ENCODE results near the gene LRSAM1. TPM values are rescaled to one million over a fixed set of nuclear protein-coding genes. Genes with fewer than 3 reads are reported as not detected.
"Not testable (repeated sequence)": the region's sequence is repeated elsewhere in the genome, so short reads cannot be mapped to it uniquely, and the experiment has no call there.

Gene LRSAM1
- total RNA-seq, 1 experiment from 2014 or later, result 7.1 TPM

GRCh38 chr9:127457191-127457878 lies 6.0 kb downstream of the LRSAM1 start:
- DNase-seq (ENCODE audit: low read depth), result no peak

GRCh38 chr9:127458921-127459320 lies 7.6 kb downstream of the LRSAM1 start:
- no peak for DNase-seq (ENCODE audit: low read depth)

DNA sequence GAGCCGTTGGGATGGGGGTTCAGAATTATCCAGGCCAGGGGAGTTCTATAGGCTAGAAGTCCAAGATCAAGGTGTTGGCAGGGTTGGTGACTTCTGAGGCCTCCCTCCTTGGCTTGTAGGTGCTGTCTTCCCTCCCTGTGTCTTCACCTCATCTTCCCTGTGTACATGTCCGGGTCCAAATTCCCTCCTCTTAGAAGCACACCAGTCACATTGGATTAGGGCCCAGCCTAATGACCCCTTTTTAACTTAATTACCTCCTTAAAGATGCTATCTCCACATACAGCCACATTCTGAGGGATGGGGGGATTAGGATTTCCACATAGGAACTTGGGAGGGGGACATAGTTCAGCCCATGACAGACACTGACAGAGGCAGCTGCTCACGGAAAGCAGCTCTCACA lies 12.1 kb downstream of the LRSAM1 start:
- no peak for DNase-seq (ENCODE audit: low read depth)

DNA sequence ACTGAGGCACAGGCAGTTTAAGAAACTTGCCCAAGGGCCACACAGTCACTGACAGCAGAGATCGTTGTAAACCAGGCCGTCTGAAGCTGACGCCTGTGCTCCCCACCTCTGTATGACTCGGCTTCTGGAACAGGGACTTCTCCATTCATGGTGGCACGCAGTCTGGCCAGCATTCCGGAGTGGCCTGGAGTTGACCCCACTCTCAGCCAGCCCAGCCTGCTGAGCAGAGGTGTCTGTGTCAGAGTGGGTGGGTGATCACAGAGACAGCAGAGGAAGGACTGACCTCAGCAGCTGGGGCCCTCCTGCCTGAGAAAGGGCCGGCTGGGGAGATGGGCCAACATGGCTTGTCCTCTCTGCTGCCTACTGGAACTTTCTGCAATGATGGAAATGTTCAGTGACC lies 12.6 kb downstream of the LRSAM1 start:
- no peak for DNase-seq (ENCODE audit: low read depth)

DNA sequence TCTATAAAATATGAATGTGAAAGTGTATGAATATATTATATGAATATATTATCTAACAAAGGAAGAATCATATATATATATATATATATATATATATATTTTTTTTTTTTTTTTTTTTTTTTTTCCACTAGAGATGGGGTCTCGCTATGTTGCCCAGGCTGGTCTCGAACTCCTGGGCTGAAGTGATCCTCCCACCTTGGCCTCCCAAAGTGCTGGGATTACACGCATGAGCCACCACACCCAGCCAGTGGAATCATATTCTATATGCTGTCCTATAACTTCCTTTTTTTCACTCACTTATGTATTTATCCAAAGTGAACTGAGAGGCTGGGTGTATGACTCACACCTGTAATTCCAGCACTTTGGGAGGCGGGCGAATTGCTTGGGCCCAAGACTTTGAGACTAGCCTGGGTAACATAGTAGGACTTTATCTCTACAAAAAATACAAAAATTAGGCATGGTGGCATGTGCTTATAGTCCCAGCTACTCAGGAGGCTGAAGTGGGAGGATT lies 15.2 kb downstream of the LRSAM1 start:
- DNase-seq (ENCODE audit: low read depth), result not testable (repeated sequence)

DNA sequence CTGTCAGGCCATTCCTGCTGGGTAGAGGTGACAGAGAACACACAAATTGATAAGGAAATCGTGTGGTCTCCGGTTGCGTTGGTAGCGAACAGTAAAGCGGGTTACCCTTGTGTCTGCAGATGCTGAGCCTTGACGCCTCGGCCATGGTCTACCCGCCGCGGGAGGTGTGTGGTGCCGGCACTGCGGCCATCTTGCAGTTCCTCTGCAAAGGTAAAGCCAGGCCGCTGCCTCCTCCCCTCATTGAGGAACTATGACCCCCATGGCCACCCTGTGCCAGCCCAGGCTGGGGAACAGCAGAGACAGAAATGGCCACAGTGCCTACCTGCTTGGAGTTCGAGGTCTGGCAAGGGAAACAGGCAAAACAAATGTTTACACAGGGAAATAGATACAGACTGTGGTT lies 16.3 kb downstream of the LRSAM1 start:
- no peak for DNase-seq (ENCODE audit: low read depth)

DNA sequence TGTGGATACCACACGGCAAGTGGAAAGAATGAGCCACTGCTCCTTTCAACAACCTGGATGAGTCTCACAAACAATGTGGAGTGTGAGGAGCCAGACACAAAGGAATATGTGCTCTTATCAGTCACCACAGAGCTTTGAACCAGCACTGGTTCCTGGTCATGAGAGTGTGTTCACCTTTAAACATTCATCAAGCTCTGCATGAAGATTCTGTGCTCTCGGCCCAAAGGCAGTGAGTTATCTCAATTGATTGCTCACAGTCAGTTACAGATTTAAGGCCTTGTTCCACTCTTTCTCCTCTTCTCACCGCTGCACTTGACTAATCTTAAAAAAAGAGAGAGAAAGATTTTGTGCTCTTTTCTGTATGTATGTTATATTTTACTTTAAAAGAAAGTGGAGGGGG lies 19.4 kb downstream of the LRSAM1 start:
- no peak for DNase-seq (ENCODE audit: low read depth)

GRCh38 chr9:127473501-127473900 lies 22.2 kb downstream of the LRSAM1 start:
- no peak for DNase-seq (ENCODE audit: low read depth)

DNA sequence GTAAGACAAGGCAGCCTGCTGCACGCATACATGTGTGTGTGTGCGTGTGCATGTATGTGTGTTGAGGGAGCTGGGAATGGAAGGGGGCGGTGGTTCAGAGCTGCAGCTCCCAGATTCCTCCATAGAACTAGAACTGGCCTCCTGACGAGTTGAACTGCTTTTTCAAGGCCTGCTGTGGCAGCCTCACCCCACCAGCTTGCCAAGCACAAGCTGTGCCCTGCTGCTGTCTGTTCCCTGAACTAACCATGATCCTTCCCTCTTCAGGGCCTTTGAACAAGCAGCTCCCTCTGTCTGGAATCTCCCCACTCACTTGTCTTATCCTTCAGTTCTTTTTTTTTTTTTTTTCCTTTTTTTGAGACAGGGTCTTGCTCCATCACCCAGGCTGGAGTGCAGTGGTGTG lies 22.6 kb downstream of the LRSAM1 start:
- DNase-seq (ENCODE audit: low read depth), result no peak

DNA sequence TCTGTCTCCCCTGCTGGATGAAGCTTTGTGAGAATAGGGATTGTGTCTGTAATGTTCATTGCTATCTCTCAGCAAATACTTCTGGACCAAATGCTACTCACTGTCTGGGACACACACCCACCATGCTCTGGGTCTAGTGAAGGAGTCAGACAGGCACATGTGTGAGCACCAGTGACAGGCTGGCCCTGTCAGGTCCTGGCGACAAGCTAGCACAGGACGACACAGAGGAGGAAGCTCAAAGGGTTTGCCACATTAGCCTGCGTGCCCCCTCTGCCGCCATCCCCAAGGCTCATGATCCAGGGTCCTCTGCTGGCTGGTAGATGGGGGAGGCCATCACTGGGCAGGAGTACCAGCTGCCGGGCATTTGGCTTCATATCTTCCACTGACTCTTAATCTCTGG lies 23.3 kb downstream of the LRSAM1 start:
- no peak for DNase-seq (ENCODE audit: low read depth)

- no peak for DNase-seq (ENCODE audit: low read depth)
Measured at GRCh38 chr9:127479507-127480081, 28.3 kb downstream of the LRSAM1 start.

- DNase-seq (ENCODE audit: low read depth), result no peak
Measured at GRCh38 chr9:127482662-127483061, 31.4 kb downstream of the LRSAM1 start.

DNA sequence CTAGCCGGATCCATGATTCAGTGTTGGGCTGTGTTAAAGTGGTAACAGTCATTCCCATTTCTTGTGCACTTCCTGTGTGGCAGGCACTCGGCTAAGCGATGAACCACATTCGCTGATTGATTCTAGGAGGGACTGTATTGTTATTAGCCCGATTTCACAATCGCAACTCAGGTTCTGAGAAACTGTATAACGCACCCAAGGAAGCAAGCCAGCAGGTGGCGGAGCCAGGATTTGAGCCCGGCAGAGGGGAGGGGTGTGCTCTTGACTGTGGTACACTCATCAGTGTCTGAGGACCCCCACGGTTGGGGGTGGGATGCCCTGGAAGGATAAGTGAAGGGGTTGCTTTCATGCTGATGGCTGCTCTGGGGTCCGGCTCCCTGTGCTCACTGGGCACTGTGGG lies 34.7 kb downstream of the LRSAM1 start:
- DNase-seq (ENCODE audit: low read depth), result no peak

DNA sequence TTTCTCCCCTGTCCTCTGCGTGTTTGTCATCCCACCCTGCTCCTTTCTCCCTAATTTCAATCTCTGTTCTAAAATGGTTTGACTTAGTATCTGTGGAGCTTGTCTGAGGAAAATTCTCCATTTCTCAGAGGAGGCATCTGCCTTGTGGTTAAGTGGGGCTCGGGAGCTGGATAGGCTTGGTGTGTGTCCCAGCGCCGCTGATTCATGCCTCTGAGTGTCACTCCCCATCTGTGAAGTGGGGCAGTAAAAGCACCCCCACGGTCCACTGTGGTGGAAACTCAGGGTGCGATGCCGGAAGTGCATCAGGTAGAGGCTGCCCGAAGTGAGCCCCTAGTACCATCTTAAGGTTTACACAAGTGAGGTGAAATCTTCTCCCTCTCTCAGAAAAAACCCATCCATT lies 37.6 kb downstream of the LRSAM1 start:
- DNase-seq (ENCODE audit: low read depth), result no peak

DNA sequence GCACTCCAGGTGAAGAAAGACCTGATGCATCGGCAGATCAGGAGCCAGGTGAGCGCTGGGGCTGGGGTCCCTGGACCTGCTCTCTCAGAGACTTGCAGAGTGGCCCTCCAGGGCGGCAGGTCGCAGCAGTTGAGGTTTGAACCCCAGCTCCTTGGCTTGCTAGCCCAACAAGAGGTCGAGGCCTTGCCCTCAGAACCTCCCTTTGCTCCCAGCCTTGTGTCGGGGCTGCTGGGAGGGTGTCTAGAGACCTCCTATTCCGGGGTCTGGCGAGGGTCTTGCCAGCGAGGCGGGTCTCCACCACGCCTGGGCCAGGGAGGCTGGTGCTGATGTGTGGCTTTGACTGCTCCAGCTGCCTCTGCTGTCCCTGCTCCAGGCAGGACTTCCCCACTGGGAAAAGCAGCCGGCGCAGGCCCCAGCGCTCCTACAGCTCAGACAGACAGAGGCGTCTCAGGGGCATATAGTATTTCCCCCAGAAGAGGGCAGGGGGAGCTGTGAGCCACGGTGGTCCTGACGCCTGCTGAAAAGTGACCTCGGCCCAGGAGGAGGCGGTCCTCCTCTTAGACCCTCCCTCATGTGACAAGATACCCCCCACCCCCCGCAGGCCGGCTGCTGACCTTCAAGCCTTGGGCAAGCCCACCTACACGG lies 38.3 kb downstream of the LRSAM1 start:
- DNase-seq (ENCODE audit: low read depth), result no peak

DNA sequence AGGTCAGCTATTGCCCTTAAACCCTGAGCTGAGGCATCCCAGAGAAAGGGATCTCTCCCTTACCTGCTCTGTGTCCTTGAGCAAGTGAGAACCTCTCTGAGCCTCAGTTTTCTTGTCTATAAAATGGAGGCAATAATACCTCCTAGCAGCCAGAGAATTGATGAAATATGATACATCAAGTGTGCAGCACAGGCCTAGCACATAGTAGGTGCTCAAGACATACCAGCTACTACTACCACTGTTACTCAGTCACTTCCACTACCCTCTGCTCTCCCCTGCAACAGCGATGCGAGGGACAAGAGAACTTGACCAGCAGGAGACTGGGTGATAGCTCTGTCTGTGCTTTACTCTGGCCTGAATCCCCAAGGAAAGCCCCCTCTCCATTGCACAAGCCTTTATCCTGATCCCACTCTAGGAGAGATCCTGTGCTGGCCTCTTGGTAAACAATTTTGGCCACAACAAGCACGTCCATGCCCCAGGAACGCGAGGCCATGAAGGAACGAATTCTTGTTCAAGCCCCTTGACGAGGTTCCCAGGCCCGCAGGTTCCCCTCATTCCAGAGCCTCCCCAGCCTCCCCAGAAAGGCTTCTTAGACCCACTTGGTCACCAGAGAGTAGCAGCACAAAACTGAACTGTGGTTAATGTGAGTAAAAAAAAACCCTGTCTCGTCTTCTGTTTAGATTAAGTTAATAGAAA lies 39.4 kb downstream of the LRSAM1 start:
- no peak for DNase-seq (ENCODE audit: low read depth)

- no peak for DNase-seq (ENCODE audit: low read depth)
Measured at GRCh38 chr9:127491516-127491915, 40.2 kb downstream of the LRSAM1 start.

DNA sequence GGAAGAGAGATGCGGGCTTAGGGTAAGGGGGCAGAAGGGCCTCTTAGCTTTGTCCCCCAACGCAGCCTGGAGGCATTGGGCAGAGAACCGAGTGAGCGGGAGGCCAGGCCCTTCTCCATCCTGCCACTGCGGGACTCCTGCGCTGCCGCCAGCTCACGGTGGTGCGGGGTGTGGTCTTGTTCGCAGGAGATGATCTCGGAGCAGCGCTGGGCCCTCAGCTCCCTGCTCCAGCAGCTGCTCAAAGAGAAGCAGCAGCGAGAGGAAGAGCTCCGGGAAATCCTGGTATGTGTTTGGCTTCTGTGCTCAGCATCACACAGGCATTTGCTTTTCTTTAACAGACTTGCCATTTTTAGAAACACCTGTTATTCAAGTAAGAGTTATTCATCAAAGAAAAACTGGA lies 41.3 kb downstream of the LRSAM1 start:
- no peak for DNase-seq (ENCODE audit: low read depth)

GRCh38 chr9:127493592-127494303 lies 42.4 kb downstream of the LRSAM1 start:
- no peak for DNase-seq (ENCODE audit: low read depth)

- no peak for DNase-seq (ENCODE audit: low read depth)
Measured at GRCh38 chr9:127494304-127494702, 43.0 kb downstream of the LRSAM1 start.

DNA sequence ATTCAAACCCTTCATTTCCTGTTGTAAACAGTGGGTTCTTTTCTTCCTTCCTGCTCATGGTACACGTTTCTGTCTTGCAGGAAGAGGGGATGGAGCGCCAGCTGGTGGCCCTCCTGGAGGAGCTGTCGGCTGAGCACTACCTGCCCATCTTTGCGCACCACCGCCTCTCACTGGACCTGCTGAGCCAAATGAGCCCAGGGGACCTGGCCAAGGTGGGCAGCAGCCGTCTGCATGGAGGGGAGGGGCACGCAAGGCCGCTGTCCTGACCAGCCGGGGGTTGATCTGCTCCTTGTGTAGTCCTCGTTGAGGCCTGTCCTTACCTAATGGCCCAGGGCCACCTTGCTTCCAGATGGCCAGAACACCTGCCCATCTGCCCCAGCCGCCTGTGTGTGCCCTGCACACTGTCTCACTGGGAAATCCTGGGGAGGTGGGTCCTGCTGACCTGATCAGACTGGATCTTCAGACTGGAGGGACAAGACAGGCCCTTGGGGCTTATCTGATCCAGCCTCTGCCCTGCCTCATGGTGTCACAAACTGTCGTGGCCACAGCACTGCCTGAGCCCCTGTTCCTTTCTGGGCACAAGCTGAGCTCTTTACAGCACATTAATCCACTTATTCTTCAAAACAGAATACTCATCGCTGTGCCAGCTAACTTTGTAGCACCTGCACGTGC lies 44.7 kb downstream of the LRSAM1 start:
- DNase-seq (ENCODE audit: low read depth), result no peak
